HTERT RPE-1 (cell line): ENCODE results near the gene AK5.

Source experiments
- in situ Hi-C: fragments of 300-500 bp; cut with MboI; formaldehyde crosslinking; loops from 4 replicates; pipeline ENCODE4 v1.14.3; 2020; ENCODE audit warnings: low sequenced_read_pairs

AK5 gene

DNA sequence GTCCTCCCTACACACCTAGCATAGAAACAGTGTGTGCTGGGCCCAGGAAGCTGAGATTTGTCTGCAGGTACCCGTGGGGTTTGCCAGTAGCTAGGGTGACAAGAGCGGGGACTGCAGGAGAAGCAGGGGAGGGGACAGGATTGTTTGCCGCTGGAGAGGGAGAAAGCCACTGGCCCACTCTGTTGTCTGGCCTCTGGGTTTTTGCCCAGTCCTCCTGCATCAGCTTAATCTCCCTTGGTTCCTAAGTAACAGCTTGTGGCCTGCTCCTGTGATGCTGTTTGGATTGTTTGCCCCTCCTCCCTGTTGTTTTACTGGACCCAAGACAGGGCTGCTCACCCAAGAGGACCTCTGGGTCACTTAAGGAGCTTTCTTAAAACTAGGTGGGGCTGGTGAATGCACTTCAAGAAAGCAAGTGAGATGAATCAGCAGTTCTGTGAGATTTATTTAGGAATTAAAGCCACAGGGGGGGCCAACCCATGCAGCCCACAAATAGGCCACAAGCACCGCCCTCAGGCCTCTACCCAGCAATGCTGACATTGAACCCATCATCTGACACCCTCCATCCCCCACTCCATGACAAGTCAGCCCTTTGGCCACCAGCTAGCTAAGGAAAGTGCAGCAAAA lies 257.8 kb downstream of the AK5 start:
- in situ Hi-C loops = no loop called here

DNA sequence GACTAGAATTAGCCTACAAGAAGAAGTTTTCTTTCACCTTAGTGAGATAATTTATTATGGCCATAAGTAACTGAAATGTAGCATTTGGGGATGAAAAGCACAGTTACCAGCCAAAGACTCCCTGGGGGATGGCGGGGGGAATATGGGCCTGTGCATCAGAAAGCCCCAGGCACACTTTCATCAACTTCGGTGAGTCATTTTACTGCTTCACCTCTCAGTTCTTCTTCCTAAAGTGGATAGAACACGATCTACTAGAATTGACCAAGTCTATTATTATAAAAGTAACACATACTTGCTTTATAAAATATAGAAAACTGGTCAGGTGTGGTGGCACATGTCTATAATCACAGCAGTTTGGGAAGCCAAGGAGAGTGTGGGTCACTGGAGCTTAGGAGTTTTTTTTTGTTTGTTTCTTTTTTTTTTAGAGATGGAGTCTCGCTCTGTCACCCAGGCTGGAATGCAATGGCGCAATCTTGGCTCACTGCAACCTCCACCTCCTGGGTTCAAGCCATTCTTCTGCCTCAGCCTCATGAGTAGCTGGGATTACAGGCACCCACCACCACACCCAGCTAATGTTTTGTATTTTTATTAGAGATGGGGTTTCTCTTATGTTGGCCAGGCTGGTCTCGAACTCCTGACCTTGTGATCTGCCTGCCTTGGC lies 258.8 kb downstream of the AK5 start:
- in situ Hi-C loops = no loop called here

DNA sequence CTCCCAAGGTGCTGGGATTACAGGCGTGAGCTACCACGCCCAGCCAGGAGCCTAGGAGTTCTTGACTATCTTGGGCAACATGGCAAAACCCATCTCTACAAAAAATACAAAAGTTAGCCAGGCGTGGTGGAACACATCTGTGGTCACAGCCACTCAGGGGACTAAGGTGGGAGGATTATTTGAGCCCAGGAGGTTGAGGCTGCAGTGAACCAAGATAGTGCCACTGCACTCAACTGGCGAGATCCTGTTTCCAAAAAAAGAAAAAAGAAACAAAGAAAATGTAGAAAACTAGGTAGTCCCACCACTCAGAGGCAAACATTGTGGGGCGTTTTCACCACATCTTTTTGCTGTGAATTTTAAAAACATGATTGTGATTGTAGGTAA lies 259.3 kb downstream of the AK5 start:
- in situ Hi-C loops = no loop called here

DNA sequence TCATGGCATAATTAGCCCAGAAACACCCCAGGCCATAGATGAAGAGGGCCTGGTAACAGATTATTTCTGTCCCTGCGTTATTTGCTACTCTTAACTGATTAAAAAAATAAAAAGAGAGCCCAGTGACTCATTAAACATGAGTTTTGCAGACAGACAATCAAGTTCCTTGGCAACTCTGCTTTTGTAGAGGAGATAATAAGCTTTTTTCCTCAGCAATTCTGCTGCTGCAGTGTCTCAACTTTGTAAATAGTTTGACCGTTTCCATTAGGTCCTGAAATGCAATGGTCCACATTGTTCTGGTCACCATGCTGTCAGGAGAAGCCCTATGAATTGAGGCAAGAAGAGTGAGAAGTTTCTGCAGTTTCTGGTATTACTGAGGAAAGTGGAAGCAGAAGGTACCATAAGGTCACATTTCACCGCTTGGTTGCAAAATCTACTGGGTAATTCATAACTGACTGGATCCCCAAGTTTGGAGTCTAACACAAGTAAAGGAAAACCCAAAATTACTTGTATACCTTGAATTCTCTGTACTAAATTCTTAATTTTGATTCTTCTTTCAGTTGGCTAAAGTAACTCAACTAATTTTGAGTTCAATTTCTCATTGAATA lies 261.1 kb downstream of the AK5 start:
- in situ Hi-C loops = no loop called here

DNA sequence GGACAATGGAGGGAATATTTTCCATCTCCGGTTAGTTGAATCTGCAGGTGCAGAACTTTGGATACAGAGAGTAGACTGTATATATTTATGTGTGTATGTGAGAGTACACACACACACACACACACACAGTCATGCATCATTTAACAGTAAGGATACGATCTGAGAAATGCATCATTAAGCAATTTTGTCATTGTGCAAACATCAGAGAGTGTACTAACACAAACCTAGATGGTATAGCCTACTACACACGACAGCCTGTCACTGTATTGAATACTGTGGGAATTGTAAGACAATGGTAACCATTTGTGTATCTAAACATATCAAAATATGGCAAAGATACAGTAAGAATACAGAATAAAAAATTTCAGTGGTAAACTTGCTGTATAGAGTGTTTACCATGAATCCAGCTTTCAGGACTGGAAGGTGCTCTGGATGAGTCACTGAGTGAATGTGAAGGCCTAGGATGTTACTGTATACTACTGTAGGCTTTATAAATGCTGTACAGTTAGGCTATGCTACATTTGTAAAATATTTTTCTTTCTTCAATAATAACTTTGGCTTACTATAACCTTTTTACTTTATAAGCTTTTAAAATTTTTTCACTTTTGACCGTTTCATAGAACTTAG lies 262.1 kb downstream of the AK5 start:
- in situ Hi-C loops = no loop called here

DNA sequence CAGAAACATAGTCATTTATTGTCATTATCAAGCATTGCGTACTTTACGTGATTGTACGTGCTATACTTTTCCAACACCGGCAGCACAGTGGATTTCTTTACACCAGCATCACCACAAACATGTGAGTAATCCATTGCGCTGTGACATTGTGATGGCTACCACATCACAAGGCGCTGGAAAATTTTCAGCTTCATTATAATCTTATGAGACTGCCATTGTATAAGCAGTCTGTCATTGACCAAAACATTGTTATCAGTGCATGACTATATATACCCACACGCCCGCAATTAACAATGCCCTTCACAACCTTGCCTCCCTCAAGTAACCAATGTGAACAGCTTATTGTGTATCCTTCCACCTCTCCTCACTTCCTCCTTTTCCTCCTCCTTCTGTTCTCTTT lies 263.0 kb downstream of the AK5 start:
- in situ Hi-C loops = no loop called here

DNA sequence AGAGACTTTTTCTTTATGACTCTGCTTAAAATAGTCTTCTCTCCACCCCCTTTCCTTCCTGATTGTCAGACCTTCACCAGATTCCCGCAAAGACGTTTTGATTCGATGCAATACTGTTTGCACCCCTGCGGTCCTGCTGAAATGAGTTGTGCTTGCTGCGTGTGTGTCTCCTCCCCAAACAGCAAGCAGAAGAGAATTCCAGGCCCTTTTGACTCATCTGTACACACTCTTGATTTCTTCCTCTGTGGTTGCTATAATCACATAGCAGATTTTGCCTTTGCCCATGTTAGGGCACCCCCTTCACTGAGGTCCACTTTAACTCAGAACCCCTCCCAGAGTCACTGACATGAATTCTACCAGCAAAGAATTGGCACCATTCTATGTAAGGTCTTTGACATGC lies 264.2 kb downstream of the AK5 start:
- in situ Hi-C loops = no loop called here

DNA sequence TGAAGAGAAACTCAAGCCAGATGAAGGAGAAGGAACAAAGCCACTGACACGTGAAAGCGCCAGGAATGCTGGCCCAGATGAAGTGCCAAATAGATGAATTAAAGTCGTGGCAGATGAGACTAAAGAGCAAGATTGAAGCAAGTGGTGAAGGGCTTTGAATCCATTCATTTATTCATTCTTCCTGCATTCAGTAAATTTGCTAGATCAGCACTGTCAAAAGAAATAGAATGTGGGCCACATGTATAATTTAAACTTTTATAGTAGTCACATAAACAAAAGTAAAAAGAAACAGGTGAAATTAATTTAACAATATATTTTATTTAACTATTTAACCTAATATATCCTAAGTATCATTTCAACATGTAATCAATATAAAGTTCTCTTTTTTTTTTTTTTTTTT lies 265.1 kb downstream of the AK5 start:
- in situ Hi-C loops = no loop called here

DNA sequence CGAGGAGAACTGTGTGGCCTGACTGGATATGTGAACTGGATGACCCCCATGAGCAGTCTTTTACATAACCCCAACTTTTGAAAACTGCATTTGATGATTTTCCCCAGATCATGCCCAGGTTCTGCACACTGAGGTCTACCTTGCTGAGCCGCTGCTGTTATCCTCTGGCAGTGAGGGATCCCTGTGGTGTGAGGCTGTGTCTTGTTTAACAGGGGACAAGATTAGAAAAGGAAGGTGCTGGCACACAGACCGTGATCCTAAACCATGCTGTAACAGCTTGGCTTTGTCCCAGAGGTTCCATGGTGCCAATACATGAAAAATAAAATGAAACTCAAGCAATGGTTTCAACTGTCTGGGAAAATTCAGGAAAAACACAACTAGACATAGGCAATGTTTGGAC lies 266.5 kb downstream of the AK5 start:
- in situ Hi-C loops = no loop called here

DNA sequence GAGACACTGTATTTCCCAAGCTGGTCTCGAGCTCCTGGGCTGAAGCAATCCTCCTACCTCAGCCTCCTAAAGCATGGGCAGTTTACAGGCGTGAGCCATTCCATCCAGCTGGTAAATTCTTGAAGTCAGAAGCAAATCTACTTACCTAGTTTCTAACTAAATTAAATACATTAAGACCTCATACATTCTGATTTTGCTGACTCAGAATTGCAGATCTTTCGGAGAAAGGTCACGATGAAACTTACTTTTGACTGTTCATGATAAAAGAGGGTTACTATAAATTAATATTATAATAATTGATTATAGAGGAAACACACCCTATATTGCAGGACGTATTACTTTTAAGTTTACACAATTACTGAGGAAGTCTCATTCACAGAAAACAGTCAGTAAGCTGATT lies 268.3 kb downstream of the AK5 start:
- in situ Hi-C loops = no loop called here

DNA sequence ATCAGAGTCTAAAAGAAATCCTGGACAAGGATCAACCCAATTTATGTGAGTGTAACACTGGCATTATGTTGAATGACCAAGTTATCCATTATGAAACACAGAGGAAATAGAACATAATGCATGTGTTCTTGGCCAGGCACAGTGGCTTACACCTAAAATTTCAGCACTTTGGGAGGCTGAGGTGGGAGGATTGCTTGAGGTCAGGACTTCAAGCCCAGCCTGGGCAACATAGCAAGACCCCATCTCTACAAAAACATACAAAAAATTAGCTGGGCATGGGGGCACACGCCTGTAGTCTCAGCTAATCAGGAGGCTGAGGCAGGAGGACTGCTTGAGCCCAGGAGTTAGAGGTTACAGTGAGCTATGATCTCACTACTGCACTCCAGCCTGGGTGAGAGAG lies 270.8 kb downstream of the AK5 start:
- in situ Hi-C loops = no loop called here

DNA sequence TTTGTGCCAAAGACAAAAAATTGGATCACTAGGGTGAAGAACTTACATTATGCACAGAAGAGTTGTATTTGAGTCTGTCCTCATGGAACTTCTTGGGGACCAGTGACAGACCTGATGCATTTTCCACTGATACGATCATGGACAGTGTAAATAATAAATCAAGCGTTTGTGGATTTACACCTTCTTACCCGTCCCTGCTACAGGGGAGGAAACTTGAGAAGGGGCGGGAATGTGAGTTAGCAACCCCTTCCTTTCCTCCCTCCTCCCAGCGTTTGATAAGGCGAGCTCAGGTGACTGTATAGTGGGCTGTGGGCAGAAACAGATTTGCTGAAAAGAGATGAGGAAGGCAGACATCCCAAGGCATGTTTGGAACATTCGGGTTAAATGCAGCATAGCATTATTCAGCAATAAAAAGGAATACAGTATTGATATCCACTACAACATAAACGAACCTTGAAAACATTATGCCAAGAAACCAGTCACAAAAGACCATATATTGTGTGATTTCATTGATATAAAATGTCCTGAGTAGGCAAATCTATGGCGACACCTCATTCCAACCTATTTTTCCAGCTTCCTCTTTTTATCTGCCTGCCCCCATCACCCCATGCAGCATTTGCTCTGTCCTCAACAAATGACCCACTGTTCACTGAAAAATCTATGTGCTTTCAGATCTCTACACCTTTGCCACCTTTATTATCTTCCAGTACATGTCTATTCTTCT lies 271.9 kb downstream of the AK5 start:
- in situ Hi-C loops = no loop called here

DNA sequence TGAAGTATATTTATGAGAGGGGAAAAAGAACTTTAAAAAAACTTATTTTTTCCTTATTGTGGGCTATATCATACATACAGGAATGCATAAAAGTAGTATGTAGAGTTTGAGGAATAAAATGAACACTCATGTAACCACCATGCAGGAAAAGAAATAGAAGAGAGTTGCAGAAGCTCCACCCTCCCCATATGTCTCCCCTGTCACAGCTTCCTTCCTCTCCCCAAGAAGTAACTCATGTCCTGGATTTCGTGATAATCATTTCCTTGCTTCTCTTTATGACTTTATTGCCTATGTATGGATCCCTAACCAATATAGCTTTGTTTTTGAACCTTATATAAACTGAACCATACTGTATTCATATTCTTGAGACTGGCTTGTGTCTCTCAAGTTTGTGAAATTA lies 274.2 kb downstream of the AK5 start:
- in situ Hi-C loops = no loop called here

DNA sequence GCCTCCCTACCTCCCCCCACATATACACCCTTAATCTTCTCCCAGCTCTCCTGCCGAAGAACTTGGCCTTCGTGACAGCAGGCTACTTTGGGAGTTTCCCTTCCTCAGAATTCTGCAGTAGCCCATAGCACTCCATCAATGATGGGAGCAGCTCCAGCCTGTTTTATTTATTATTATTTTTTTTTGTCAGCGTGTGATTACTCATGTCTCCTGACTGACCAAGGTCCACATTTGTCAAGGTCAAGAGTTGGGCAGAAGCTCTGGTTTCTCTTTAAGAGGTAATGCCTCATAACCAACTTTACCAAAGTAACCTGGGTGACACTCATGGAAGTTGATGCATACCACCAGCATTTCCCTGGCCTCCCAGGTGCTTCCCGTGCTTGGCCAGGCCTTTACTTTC lies 275.2 kb downstream of the AK5 start:
- in situ Hi-C loops = no loop called here

DNA sequence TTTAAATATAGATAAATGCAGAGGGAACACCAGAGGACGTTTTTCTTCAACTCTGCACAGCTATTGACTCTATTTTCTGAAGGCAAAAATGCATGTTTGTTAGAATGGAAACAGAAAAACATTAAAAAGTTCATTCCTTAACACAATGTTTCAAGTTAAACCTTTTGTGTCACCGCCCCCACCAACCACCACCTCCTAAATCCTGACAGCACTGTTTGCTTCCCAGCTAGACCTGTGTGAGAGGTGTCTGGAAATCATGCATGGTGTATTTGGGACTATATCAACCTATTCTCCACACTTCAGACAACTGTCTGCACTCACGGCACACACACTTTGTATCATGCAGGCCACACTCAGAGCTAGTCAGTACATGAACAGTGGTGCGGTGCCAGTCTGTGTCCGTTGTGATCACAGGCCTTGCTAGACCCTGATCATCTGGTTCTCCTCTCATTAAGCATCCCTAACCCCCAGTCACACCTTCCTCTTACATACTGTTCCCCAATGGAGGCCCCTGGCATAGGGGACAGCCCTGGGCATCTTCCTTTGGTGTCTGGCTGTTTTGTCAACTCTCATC lies 276.9 kb downstream of the AK5 start:
- in situ Hi-C loops = no loop called here

DNA sequence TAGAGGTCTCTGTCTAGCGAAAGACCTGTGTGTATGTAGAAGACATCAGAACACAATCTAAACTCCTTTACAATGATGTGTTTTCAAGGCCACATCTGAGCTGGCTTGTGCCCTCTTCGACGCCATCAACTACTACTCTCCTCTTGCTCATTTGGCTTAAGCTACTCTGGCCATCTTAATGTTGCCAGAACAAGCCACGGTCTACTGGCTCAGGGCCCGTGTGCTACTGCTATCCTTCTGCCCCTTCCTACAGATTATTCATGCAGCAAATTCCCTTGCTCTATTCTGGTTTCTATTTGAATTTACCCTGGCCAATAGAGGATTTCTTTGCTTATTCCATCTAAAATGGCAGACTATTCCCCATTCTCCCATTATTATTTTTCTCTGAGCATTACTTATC lies 278.9 kb downstream of the AK5 start:
- in situ Hi-C loops = no loop called here

DNA sequence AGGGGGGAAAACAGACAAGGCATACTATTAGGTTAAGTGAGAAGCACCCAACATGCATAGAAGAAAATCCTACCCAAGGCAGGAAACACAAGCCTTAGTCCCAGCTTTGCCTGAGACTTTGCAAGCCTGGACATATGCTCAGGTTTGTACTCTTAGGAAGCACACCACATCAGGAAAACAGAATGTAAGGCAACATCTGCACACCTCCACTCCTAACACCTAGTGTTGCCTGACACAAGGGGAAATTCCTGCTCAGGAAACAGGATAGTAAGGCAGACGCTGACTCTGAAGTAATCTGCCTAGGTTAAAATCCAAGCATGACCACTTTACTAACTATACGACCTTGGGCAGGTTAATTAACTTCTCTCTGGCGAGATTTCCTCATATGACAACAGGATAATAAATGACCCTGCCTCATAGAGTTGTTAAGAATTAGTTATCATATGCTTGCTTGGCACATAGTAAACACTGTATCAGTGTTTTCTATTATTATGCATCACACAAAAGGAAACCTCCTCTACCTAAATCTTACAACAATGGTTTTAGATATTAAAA lies 280.9 kb downstream of the AK5 start:
- in situ Hi-C loops = no loop called here

DNA sequence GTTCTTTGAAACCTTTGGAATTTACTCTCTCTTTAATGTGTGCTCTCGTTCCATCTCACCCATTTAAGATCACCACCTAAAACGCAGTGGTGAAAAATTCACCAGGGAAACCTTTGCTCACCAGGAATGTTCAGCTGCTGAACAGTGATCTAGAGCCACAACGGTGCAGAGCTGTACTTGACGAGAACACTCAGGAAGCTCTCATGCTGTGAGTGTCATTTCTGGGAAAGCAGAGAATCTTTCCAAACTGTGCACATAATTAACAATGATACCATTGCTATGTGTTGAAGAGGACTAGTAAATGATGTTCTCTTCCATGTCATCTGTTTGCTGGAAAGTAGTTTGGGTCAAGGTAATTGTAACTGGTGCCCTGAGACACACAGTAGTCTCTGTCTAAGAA lies 283.5 kb downstream of the AK5 start:
- in situ Hi-C loops = no loop called here

DNA sequence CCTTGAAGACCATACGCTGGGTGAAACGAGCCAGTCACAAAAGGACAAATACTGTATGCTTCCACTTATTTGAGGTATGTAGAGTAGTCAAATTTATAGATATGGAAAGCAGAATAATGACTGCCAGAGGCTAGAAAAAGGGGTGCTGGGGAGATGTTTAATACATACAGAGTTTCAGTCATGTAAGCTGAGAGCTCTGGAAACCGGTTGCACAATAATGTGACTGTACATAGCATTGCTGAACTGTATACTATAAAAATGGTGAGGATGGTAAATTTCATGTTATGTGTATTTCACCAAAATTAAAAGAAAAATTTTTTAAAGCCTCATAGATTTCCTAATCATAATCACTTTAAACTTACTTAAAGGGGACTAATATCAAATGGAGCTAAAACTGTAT lies 289.8 kb downstream of the AK5 start:
- in situ Hi-C loops = no loop called here

DNA sequence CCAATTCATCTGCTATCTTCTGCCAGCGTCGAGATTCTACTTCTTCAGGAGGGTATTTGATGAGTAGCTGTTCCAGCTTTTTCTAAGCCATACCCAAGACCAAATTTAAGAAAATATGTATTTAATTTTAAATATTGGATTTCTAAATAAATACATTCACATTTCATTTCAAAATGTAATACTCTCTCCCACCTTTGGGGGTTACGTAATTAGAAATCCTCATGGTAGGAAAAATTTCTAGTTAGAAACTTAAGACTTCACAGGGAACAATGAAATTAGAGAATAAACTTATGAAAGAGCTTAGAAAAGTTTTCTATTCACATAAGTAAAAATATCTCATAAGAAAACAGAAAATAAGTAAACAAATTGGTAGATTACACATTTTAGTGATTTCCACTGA lies 297.7 kb downstream of the AK5 start:
- in situ Hi-C loops = no loop called here

DNA sequence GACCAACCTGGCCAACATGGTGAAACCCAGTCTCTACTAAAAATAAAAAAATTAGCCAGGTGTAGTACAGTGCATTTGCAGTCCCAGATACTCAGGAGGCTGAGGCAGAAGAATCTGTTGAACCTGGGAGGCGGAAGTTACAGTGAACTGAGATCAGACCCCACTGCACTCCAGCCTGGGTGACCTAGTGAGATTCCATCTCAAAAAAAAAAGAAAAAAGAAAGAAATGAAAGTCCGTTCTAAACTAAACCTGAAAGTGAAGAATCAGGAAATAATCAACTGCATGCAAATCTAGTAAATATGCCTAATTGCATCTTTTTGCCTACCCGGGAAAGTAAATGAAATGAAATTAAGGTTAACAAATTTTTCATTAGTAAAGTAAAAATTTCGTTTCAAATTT lies 301.1 kb downstream of the AK5 start:
- in situ Hi-C loops = no loop called here
